OCI-LY1 (cell line): ENCODE measurements around the gene CHST15.

Experiments used
- H2AFZ ChIP-seq: fragments of 200-600 bp; sonication (generic), shearing (Covaris generic); 2 replicates; pipeline ENCODE4 v1.6.0; 2014; ENCODE audit warnings: antibody characterized with exemption, mild to moderate bottlenecking, low read length
- H3F3A ChIP-seq: fragments of 200-600 bp; sonication (generic), shearing (Covaris generic); 2 replicates; pipeline ENCODE4 v1.6.0; 2014; ENCODE audit warnings: mild to moderate bottlenecking, antibody characterized with exemption, low read length, moderate library complexity; ENCODE audit not compliant: insufficient read depth
- H3K27ac ChIP-seq: fragments of 200-600 bp; sonication (generic); 2 replicates; pipeline ENCODE4 v1.5.1; 2014; ENCODE audit warnings: low read length, mixed run types, mild to moderate bottlenecking, low read depth; ENCODE audit not compliant: poor library complexity, severe bottlenecking
- H3K27me3 ChIP-seq: fragments of 200-600 bp; sonication (generic); 2 replicates; pipeline ENCODE4 v1.6.0; 2014; ENCODE audit warnings: antibody characterized with exemption, mild to moderate bottlenecking, low read length, moderate library complexity; ENCODE audit not compliant: insufficient read depth
- H3K36me3 ChIP-seq: fragments of 200-600 bp; sonication (generic); 2 replicates; pipeline ENCODE4 v1.6.1; 2014; ENCODE audit warnings: mild to moderate bottlenecking, antibody characterized with exemption, low read length, moderate library complexity, mixed read lengths; ENCODE audit not compliant: insufficient read depth
- H3K4me1 ChIP-seq: fragments of 200-600 bp; sonication (generic); 2 replicates; pipeline ENCODE4 v1.5.1; 2014; ENCODE audit warnings: mild to moderate bottlenecking, low read length, moderate library complexity; ENCODE audit not compliant: insufficient read depth, severe bottlenecking
- H3K4me2 ChIP-seq: fragments of 200-600 bp; sonication (generic), shearing (Covaris generic); 2 replicates; pipeline ENCODE4 v1.6.1; 2014; ENCODE audit warnings: low read length
- H3K4me3 ChIP-seq: fragments of 200-600 bp; sonication (generic); 2 replicates; pipeline ENCODE4 v1.5.1; 2014; ENCODE audit warnings: low read length, low read depth, mild to moderate bottlenecking, mixed read lengths; ENCODE audit not compliant: poor library complexity, severe bottlenecking
- H3K79me2 ChIP-seq: fragments of 200-600 bp; shearing (Covaris generic); 2 replicates; pipeline ENCODE4 v1.6.1; 2016; ENCODE audit warnings: mixed run types, low read length, mixed read lengths; ENCODE audit not compliant: insufficient read depth
- H3K9ac ChIP-seq: fragments of 200-600 bp; sonication (generic), shearing (Covaris generic); 2 replicates; pipeline ENCODE4 v1.6.1; 2014; ENCODE audit warnings: mild to moderate bottlenecking, low read length, mixed read lengths
- H3K9me2 ChIP-seq: fragments of 200-600 bp; sonication (generic), shearing (Covaris generic); 2 replicates; pipeline ENCODE4 v1.6.1; 2014; ENCODE audit warnings: low read depth, mild to moderate bottlenecking, low read length, mixed read lengths
- H3K9me3 ChIP-seq: fragments of 200-600 bp; shearing (Covaris generic); 2 replicates; pipeline ENCODE4 v1.6.1; 2014; ENCODE audit warnings: low read length, mixed read lengths
- H4K20me1 ChIP-seq: fragments of 200-600 bp; sonication (generic), shearing (Covaris generic); 2 replicates; pipeline ENCODE4 v1.6.0; 2016; ENCODE audit warnings: mild to moderate bottlenecking, low read length; ENCODE audit not compliant: insufficient read depth
- CTCF ChIP-seq: fragments of 200-600 bp; sonication (generic), shearing (Covaris generic); IDR thresholded peaks from 2 replicates; pipeline ENCODE4 v1.5.1; 2017; ENCODE audit warnings: mild to moderate bottlenecking, antibody characterized with exemption, low read length, moderate library complexity, mixed read lengths
- EZH2 ChIP-seq: fragments of 200-600 bp; sonication (generic), shearing (Covaris generic); IDR thresholded peaks from 2 replicates; pipeline ENCODE4 v1.8.0; 2017; ENCODE audit warnings: borderline replicate concordance, mixed run types, mild to moderate bottlenecking, antibody characterized with exemption, low read length, moderate library complexity, mixed read lengths

The CHST15 gene

GRCh38 chr10:123986736-123987135, 106.7 kb downstream of the CHST15 start:
- TF ChIP-seq CTCF, result no peak
- no peak for TF ChIP-seq EZH2
- Histone ChIP-seq H4K20me1 (no peaks in the 10 kb centered on the region), H2AFZ (no peak overlapping the region), H3K36me3 (no peaks in the 10 kb centered on the region), H3K4me1 (no peaks in the 10 kb centered on the region), H3K9me2 (no peaks in the 10 kb centered on the region), H3K4me3 (no peak overlapping the region), H3K27me3 (0 out of 2 replicates have a peak, but pooled peaks cover 4% of the 10 kb centered on the region), H3K9me3 (no peaks in the 10 kb centered on the region), H3K9ac (no peak overlapping the region), H3K27ac (no peak overlapping the region), H3K4me2 (no peak overlapping the region), H3K79me2 (no peaks in the 10 kb centered on the region), H3F3A (no peaks in the 10 kb centered on the region)

GRCh38 chr10:123974406-123974805, 119.0 kb downstream of the CHST15 start:
- no peaks in the 10 kb centered on the region for H3K9me3 ChIP-seq
- 0 out of 2 replicates have a peak, but pooled peaks cover 3% of the 10 kb centered on the region for H3K27me3 ChIP-seq
- no peaks in the 10 kb centered on the region for H3K9me2 ChIP-seq
- H3K27ac ChIP-seq, result no peak overlapping the region
- H3F3A ChIP-seq, result no peaks in the 10 kb centered on the region
- TF ChIP-seq EZH2 (no peak), CTCF (no peak)
- no peaks in the 10 kb centered on the region for H3K36me3 ChIP-seq
- no peak overlapping the region for H3K4me2 ChIP-seq
- H3K4me3 ChIP-seq, result no peak overlapping the region
- H2AFZ ChIP-seq, result no peak overlapping the region
- no peak overlapping the region for H3K9ac ChIP-seq
- no peaks in the 10 kb centered on the region for H3K79me2 ChIP-seq
- no peaks in the 10 kb centered on the region for H4K20me1 ChIP-seq
- H3K4me1 ChIP-seq, result no peaks in the 10 kb centered on the region

- no peak overlapping the region for H3K9ac ChIP-seq
- no peak overlapping the region for H2AFZ ChIP-seq
- no peaks in the 10 kb centered on the region for H3K36me3 ChIP-seq
- H3K9me3 ChIP-seq, result no peaks in the 10 kb centered on the region
- no peak overlapping the region for H3K4me3 ChIP-seq
- no peaks in the 10 kb centered on the region for H3F3A ChIP-seq
- H3K79me2 ChIP-seq, result no peaks in the 10 kb centered on the region
- H3K4me1 ChIP-seq, result no peaks in the 10 kb centered on the region
- TF ChIP-seq CTCF (no peak), EZH2 (no peak)
- no peak overlapping the region for H3K4me2 ChIP-seq
- no peaks in the 10 kb centered on the region for H4K20me1 ChIP-seq
- H3K9me2 ChIP-seq, result no peaks in the 10 kb centered on the region
- 0 out of 2 replicates have a peak, but pooled peaks cover 3% of the 10 kb centered on the region for H3K27me3 ChIP-seq
- H3K27ac ChIP-seq, result no peak overlapping the region
Observed at GRCh38 chr10:123972481-123973401, 120.7 kb downstream of the CHST15 start.
